ENCODE results near the gene ZFAND5.

Gene ZFAND5

GRCh38 chr9:72362118-72362531 is 2.9 kb downstream of the ZFAND5 start:
- H3K9ac ChIP-seq (ENCODE audit: low read depth, low read length, poor library complexity, severe bottlenecking): peak overlapping the region; percentile 92
- no peaks in the 10 kb centered on the region for H3K9me3 ChIP-seq (ENCODE audit: insufficient read depth, low read depth, low read length)
- H3K36me3 ChIP-seq (ENCODE audit: insufficient read depth, low read length): peaks cover 43% of the 10 kb centered on the region
- no peaks in the 10 kb centered on the region for H3F3A ChIP-seq (ENCODE audit: low read depth)
- TF ChIP-seq CTCF (conservative IDR thresholded peaks at IDR 0.05; ENCODE audit: low read length) (no peak), EZH2phosphoT487 (IDR thresholded peaks at IDR 0.05; ENCODE audit: borderline replicate concordance) (no peak)
- peaks cover 75% of the 10 kb centered on the region for H4K20me1 ChIP-seq (ENCODE audit: insufficient read depth, low read length, poor library complexity, severe bottlenecking)
- peak overlapping the region; percentile 90 for H3K4me3 ChIP-seq (ENCODE audit: low read length, poor library complexity, severe bottlenecking)
- peaks cover 6% of the 10 kb centered on the region for H3K27me3 ChIP-seq (ENCODE audit: insufficient read depth, low read length, poor library complexity, severe bottlenecking)
- peaks cover 78% of the 10 kb centered on the region for H3K79me2 ChIP-seq (ENCODE audit: insufficient read depth, low read length)
- no peak overlapping the region for H2AFZ ChIP-seq (ENCODE audit: low read length)
- no peaks in the 10 kb centered on the region for H3K9me2 ChIP-seq (replicated peaks; ENCODE audit: low read depth, low read length)
- H3K4me2 ChIP-seq (ENCODE audit: low read depth, low read length, poor library complexity, severe bottlenecking): peak overlapping the region; percentile 99
- H3K4me1 ChIP-seq (ENCODE audit: insufficient read depth, low read length, poor library complexity, severe bottlenecking): peaks cover 65% of the 10 kb centered on the region

GRCh38 chr9:72361217-72361616 is 3.8 kb downstream of the ZFAND5 start:
- no peaks in the 10 kb centered on the region for H3F3A ChIP-seq (ENCODE audit: low read depth)
- H3K9ac ChIP-seq (ENCODE audit: low read depth, low read length, poor library complexity, severe bottlenecking): peak overlapping the region; percentile 92
- H3K4me2 ChIP-seq (ENCODE audit: low read depth, low read length, poor library complexity, severe bottlenecking): peak overlapping the region; percentile 99
- TF ChIP-seq EZH2phosphoT487 (IDR thresholded peaks at IDR 0.05; ENCODE audit: borderline replicate concordance) (no peak), CTCF (conservative IDR thresholded peaks at IDR 0.05; ENCODE audit: low read length) (no peak)
- H3K9me2 ChIP-seq (replicated peaks; ENCODE audit: low read depth, low read length): no peaks in the 10 kb centered on the region
- H3K79me2 ChIP-seq (ENCODE audit: insufficient read depth, low read length): peaks cover 87% of the 10 kb centered on the region
- peaks cover 84% of the 10 kb centered on the region for H4K20me1 ChIP-seq (ENCODE audit: insufficient read depth, low read length, poor library complexity, severe bottlenecking)
- H3K36me3 ChIP-seq (ENCODE audit: insufficient read depth, low read length): peaks cover 52% of the 10 kb centered on the region
- H3K9me3 ChIP-seq (ENCODE audit: insufficient read depth, low read depth, low read length): no peaks in the 10 kb centered on the region
- peaks cover 65% of the 10 kb centered on the region for H3K4me1 ChIP-seq (ENCODE audit: insufficient read depth, low read length, poor library complexity, severe bottlenecking)
- H3K27me3 ChIP-seq (ENCODE audit: insufficient read depth, low read length, poor library complexity, severe bottlenecking): peaks cover 6% of the 10 kb centered on the region
- H2AFZ ChIP-seq (ENCODE audit: low read length): no peak overlapping the region
- H3K4me3 ChIP-seq (ENCODE audit: low read length, poor library complexity, severe bottlenecking): peak overlapping the region; percentile 90

- peaks cover 92% of the 10 kb centered on the region for H4K20me1 ChIP-seq (ENCODE audit: insufficient read depth, low read length, poor library complexity, severe bottlenecking)
- H3K9me2 ChIP-seq (replicated peaks; ENCODE audit: low read depth, low read length): no peaks in the 10 kb centered on the region
- peaks cover 57% of the 10 kb centered on the region for H3K4me1 ChIP-seq (ENCODE audit: insufficient read depth, low read length, poor library complexity, severe bottlenecking)
- peak overlapping the region; percentile 90 for H3K4me3 ChIP-seq (ENCODE audit: low read length, poor library complexity, severe bottlenecking)
- no peaks in the 10 kb centered on the region for H3K9me3 ChIP-seq (ENCODE audit: insufficient read depth, low read depth, low read length)
- peak overlapping the region; percentile 92 for H3K9ac ChIP-seq (ENCODE audit: low read depth, low read length, poor library complexity, severe bottlenecking)
- no peaks in the 10 kb centered on the region for H3F3A ChIP-seq (ENCODE audit: low read depth)
- no peak overlapping the region for H2AFZ ChIP-seq (ENCODE audit: low read length)
- peaks cover 95% of the 10 kb centered on the region for H3K79me2 ChIP-seq (ENCODE audit: insufficient read depth, low read length)
- H3K36me3 ChIP-seq (ENCODE audit: insufficient read depth, low read length): peaks cover 61% of the 10 kb centered on the region
- peak overlapping the region; percentile 99 for H3K4me2 ChIP-seq (ENCODE audit: low read depth, low read length, poor library complexity, severe bottlenecking)
- peaks cover 6% of the 10 kb centered on the region for H3K27me3 ChIP-seq (ENCODE audit: insufficient read depth, low read length, poor library complexity, severe bottlenecking)
- TF ChIP-seq CTCF (conservative IDR thresholded peaks at IDR 0.05; ENCODE audit: low read length): no peak
These were observed 4.7 kb downstream of the ZFAND5 start for GRCh38 chr9:72360324-72360723.
